Endothelial cell of umbilical vein (primary cell): ENCODE data around the gene NME7. TPM values are rescaled to one million over a fixed set of nuclear protein-coding genes. Genes with fewer than 3 reads are reported as not detected.

Experiments
- BruUV-seq: library from RNA; stranded (reverse); fragments of 400-500 nt; replicated peaks from 2 replicates; lab custom pipeline; 2021; lab: Mats Ljungman, UMichigan
- CTCF ChIA-PET: fragments of 300-600, 350-600 bp; sonication (Branson Sonifier 250); formaldehyde crosslinking; loops from one replicate; lab custom pipeline; 2021; ENCODE audit warnings: antibody characterized with exemption, inconsistent platforms; lab: Charles Lee
- POLR2A ChIA-PET: fragments of 300-600, 350-600 bp; sonication (Branson Sonifier 250); formaldehyde crosslinking; loops from one replicate; lab custom pipeline; 2021; ENCODE audit warnings: antibody characterized with exemption, inconsistent platforms; lab: Charles Lee
- DNase-seq: peaks from one replicate; pipeline ENCODE4 v3.0.0-alpha.2; 2011; ENCODE audit warnings: low read depth, low spot score
- FAIRE-seq: peaks from 2 replicates; lab custom pipeline; 2011; peaks lifted over from hg19 to GRCh38; lab: Jason Lieb, UNC
- H2AFZ ChIP-seq: 2 replicates; pipeline ENCODE4 v1.6.0; 2012; ENCODE audit warnings: low read depth, low read length, control low read depth, inconsistent platforms
- H3K27ac ChIP-seq: 2 replicates; pipeline ENCODE4 v1.5.1; 2011; ENCODE audit warnings: low read depth, mild to moderate bottlenecking, control low read depth, low read length, moderate library complexity; ENCODE audit not compliant: insufficient read depth
- H3K27me3 ChIP-seq, 2 experiments: 2 replicates each; pipeline versions ENCODE4 v1.6.0 to v1.6.1; 2011; ENCODE audit warnings: low read length in 2 of 2, mixed read lengths in 1 of 2; ENCODE audit not compliant: control insufficient read depth in 2 of 2, insufficient read depth in 2 of 2
- H3K36me3 ChIP-seq, 2 experiments: 2 replicates in 1 of 2; 3 replicates in 1 of 2; pipeline ENCODE4 v1.5.1; 2011; ENCODE audit warnings: low read length in 2 of 2, mild to moderate bottlenecking in 1 of 2, moderate library complexity in 1 of 2; ENCODE audit not compliant: control insufficient read depth in 2 of 2, insufficient read depth in 2 of 2; ENCODE audit errors: extremely low read depth in 1 of 2
- H3K4me1 ChIP-seq: 3 replicates; pipeline ENCODE4 v1.5.1; 2011; ENCODE audit warnings: mild to moderate bottlenecking, low read length; ENCODE audit not compliant: control insufficient read depth, insufficient read depth; ENCODE audit errors: extremely low read depth
- H3K4me2 ChIP-seq: 2 replicates; pipeline ENCODE4 v1.6.1; 2011; ENCODE audit warnings: low read length, control low read depth, mixed read lengths; ENCODE audit not compliant: insufficient read depth
- H3K4me3 ChIP-seq, 3 experiments: fragments of 200-600 bp in 1 of 3; sonication (generic), shearing (Covaris generic) in 1 of 3; replicated peaks in 1 of 3; 2 replicates each; pipeline ENCODE4 v1.5.1; 2011 to 2016; ENCODE audit warnings: control low read depth in 3 of 3, low read length in 3 of 3, mild to moderate bottlenecking in 2 of 3, inconsistent platforms in 1 of 3, low read depth in 1 of 3, moderate library complexity in 1 of 3; ENCODE audit not compliant: insufficient read depth in 1 of 3
- H3K79me2 ChIP-seq: 2 replicates; pipeline ENCODE4 v1.6.0; 2012; ENCODE audit warnings: low read length, inconsistent platforms; ENCODE audit not compliant: control insufficient read depth, insufficient read depth
- H3K9ac ChIP-seq: replicated peaks from 2 replicates; pipeline ENCODE3; 2011; ENCODE audit warnings: low read length, control low read depth; ENCODE audit not compliant: insufficient read depth; ENCODE audit errors: extremely low read depth
- H3K9me1 ChIP-seq: replicated peaks from 3 replicates; pipeline ENCODE4 v1.6.0; 2011; ENCODE audit warnings: mild to moderate bottlenecking, low read length; ENCODE audit not compliant: control insufficient read depth, insufficient read depth; ENCODE audit errors: extremely low read depth
- H3K9me3 ChIP-seq: replicated peaks from 2 replicates; pipeline ENCODE4 v1.5.1; 2012; ENCODE audit warnings: low read length, inconsistent platforms; ENCODE audit not compliant: control insufficient read depth, insufficient read depth
- H4K20me1 ChIP-seq: replicated peaks from 2 replicates; pipeline ENCODE3; 2011; ENCODE audit warnings: mild to moderate bottlenecking, low read length; ENCODE audit not compliant: control insufficient read depth, insufficient read depth; ENCODE audit errors: extremely low read depth
- EZH2 ChIP-seq: IDR thresholded peaks from 2 replicates; pipeline ENCODE4 v1.6.1; 2012; ENCODE audit warnings: borderline replicate concordance, low read depth, mild to moderate bottlenecking, moderate library complexity, low read length, inconsistent platforms; ENCODE audit not compliant: severe bottlenecking
- FOS ChIP-seq: IDR thresholded peaks from 2 replicates; pipeline ENCODE4 v1.6.1; 2011; ENCODE audit warnings: mild to moderate bottlenecking, low read length, moderate library complexity, borderline replicate concordance; ENCODE audit not compliant: insufficient read depth
- GATA2 ChIP-seq: IDR thresholded peaks from 2 replicates; pipeline ENCODE4 v1.7.0; 2011; ENCODE audit warnings: low read depth, mild to moderate bottlenecking, moderate library complexity, mixed read lengths, low read length; ENCODE audit not compliant: insufficient read length, insufficient read depth
- JUN ChIP-seq: IDR thresholded peaks from 2 replicates; pipeline ENCODE4 v1.6.1; 2011; ENCODE audit warnings: borderline replicate concordance, low read depth; ENCODE audit not compliant: insufficient read length, insufficient read depth
- MYC ChIP-seq: IDR thresholded peaks from one replicate; pipeline ENCODE4 v1.6.1; 2011; ENCODE audit warnings: mild to moderate bottlenecking, low read depth, low read length
- POLR2A ChIP-seq: IDR thresholded peaks from 2 replicates; pipeline ENCODE4 v1.6.1; 2012; ENCODE audit warnings: low read depth, mild to moderate bottlenecking, control low read depth, low read length
- POLR2AphosphoS5 ChIP-seq: IDR thresholded peaks from 2 replicates; pipeline ENCODE4 v1.6.1; 2012; ENCODE audit warnings: low read depth, mild to moderate bottlenecking, control low read depth, low read length, moderate library complexity; ENCODE audit not compliant: insufficient read depth
- dilution Hi-C: fragments of 300-500 bp; cut with MboI; formaldehyde crosslinking; loops from one replicate; pipeline ENCODE4 v1.15.0; 2019; ENCODE audit warnings: low sequenced_read_pairs; ENCODE audit not compliant: extremely low pct_ligation_motif_present
- intact Hi-C: fragments of 100-400 bp; cut with micrococcal nuclease; formaldehyde crosslinking; loops from one replicate; pipeline ENCODE4 v1.10.0; 2022
- polyA plus RNA-seq, 4 experiments: library from polyadenylated mRNA; depleted of rRNA in 3 of 4; stranded (reverse) in 3 of 4; unstranded in 1 of 4; fragments of >200 nt; gene quantifications; 2 replicates each; pipeline versions ENCODE4 v1.2.1 to v1.2.3, GENCODE V29; 2011 to 2012; ENCODE audit warnings: missing spikeins in 1 of 4
- total RNA-seq: library from RNA; stranded (reverse); gene quantifications from 2 replicates; pipeline ENCODE4 v1.2.3, GENCODE V29; 2021
- TF ChIP-seq, protein P1 (sequence below), 2 donors: IDR thresholded peaks; 1 replicate in 1 of 2; 2 replicates in 1 of 2; pipeline ENCODE4 v1.5.1; 2011; ENCODE audit warnings: low read length in 2 of 2, mild to moderate bottlenecking in 2 of 2, moderate library complexity in 2 of 2, control low read depth in 1 of 2, inconsistent platforms in 1 of 2, low read depth in 1 of 2; ENCODE audit not compliant: insufficient read depth in 1 of 2; ENCODE audit errors: extremely low read depth in 1 of 2
- TF ChIP-seq, protein P2 (sequence below): IDR thresholded peaks from 2 replicates; pipeline ENCODE4 v1.6.1; 2011; ENCODE audit not compliant: insufficient read depth, insufficient read length

Gene NME7
- total and polyA plus RNA-seq, 2 donors (not counting 3 experiments of a cell fraction or from before 2014, with no cell fraction given), result 16.5 to 25.3 TPM

- no peak overlapping the region for H2AFZ ChIP-seq
- no peak for TF ChIP-seq MYC
- TF ChIP-seq, protein P1, sequence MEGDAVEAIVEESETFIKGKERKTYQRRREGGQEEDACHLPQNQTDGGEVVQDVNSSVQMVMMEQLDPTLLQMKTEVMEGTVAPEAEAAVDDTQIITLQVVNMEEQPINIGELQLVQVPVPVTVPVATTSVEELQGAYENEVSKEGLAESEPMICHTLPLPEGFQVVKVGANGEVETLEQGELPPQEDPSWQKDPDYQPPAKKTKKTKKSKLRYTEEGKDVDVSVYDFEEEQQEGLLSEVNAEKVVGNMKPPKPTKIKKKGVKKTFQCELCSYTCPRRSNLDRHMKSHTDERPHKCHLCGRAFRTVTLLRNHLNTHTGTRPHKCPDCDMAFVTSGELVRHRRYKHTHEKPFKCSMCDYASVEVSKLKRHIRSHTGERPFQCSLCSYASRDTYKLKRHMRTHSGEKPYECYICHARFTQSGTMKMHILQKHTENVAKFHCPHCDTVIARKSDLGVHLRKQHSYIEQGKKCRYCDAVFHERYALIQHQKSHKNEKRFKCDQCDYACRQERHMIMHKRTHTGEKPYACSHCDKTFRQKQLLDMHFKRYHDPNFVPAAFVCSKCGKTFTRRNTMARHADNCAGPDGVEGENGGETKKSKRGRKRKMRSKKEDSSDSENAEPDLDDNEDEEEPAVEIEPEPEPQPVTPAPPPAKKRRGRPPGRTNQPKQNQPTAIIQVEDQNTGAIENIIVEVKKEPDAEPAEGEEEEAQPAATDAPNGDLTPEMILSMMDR (IDR thresholded peaks at IDR 0.05; ENCODE audit: extremely low read depth in 1 of 2, insufficient read depth in 1 of 2, low read depth in 1 of 2, low read length in 2 of 2), result no peak
- TF ChIP-seq EZH2, result no peak
- TF ChIP-seq POLR2AphosphoS5, result no peak
- TF ChIP-seq JUN, result no peak
- no peak for TF ChIP-seq FOS
- no peak for TF ChIP-seq POLR2A
- TF ChIP-seq, protein P2, sequence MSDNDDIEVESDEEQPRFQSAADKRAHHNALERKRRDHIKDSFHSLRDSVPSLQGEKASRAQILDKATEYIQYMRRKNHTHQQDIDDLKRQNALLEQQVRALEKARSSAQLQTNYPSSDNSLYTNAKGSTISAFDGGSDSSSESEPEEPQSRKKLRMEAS, result no peak
- TF ChIP-seq GATA2, result no peak
- peaks cover 46% of the 10 kb centered on the region for H3K79me2 ChIP-seq
- no peaks in the 10 kb centered on the region for H3K4me1 ChIP-seq
- H3K9ac ChIP-seq, result no peak overlapping the region
- H3K9me3 ChIP-seq, result no peaks in the 10 kb centered on the region
- FAIRE-seq (no peak), DNase-seq (no peak)
- ChIA-PET POLR2A (no interaction called here), CTCF (interaction anchor here (0.9 to 3.0 kb wide), 2 partner anchors 10 to 14 kb away, joined by 3 to 14 read pairs; no protein-coding TSS in a partner anchor)
- H3K9me1 ChIP-seq, result no peaks in the 10 kb centered on the region
- dilution Hi-C loops (no loop called here), intact Hi-C loops (no loop called here)
- H3K4me3 ChIP-seq, result no peak overlapping the region
- BruUV-seq, result no TSS peak
- no peak overlapping the region for H3K4me2 ChIP-seq
- H3K27ac ChIP-seq, result no peak overlapping the region
- no peaks in the 10 kb centered on the region for H3K36me3 ChIP-seq
- H3K27me3 ChIP-seq, result no peaks in the 10 kb centered on the region
- no peaks in the 10 kb centered on the region for H4K20me1 ChIP-seq
These were observed 246.3 kb downstream of the NME7 start for GRCh38 chr1:169121146-169121923.
